Stimulated activated CD4-positive, alpha-beta T cell treated with anti-CD3 and anti-CD28 coated beads, Interleukin-2, amount 100 ng/mL, for 24 hours (primary cell): Measurements from ENCODE around the gene INS.
"Not testable (repeated sequence)": the region's sequence is repeated elsewhere in the genome, so short reads cannot be mapped to it uniquely, and the experiment has no call there.

Experiments
- DNase-seq, 2 donors: peaks; one replicate each; pipeline ENCODE4 v3.0.0-alpha.2; 2020

The INS gene

GRCh38 chr11:2180789-2181370 lies 19.9 kb upstream of the INS start:
- DNase-seq = no peak

- DNase-seq = no peak
These were observed 19.3 kb upstream of the INS start for GRCh38 chr11:2180347-2180746.

- no peak for DNase-seq
These were observed 18.5 kb upstream of the INS start for GRCh38 chr11:2179516-2179915.

GRCh38 chr11:2178906-2179494 lies 18.0 kb upstream of the INS start:
- no peak for DNase-seq

- DNase-seq = not testable (repeated sequence)
These were observed 17.2 kb upstream of the INS start for GRCh38 chr11:2178055-2178773.

GRCh38 chr11:2177076-2177475 lies 16.1 kb upstream of the INS start:
- DNase-seq = no peak

- no peak for DNase-seq
These were observed 15.4 kb upstream of the INS start for GRCh38 chr11:2176389-2176900.

GRCh38 chr11:2175659-2176058 lies 14.7 kb upstream of the INS start:
- no peak for DNase-seq

- DNase-seq = no peak
These were observed 13.4 kb upstream of the INS start for GRCh38 chr11:2174361-2174760.

- no peak for DNase-seq
These were observed 12.8 kb upstream of the INS start for GRCh38 chr11:2173761-2174160.

GRCh38 chr11:2173150-2173693 lies 12.2 kb upstream of the INS start:
- peak in 1 of 2 donors; percentile 33 for DNase-seq

GRCh38 chr11:2172676-2173075 lies 11.7 kb upstream of the INS start:
- DNase-seq = no peak

- DNase-seq = no peak
These were observed 10.6 kb upstream of the INS start, which contains the start of gene TH for GRCh38 chr11:2171591-2172003. TSS of gene TH (minus strand) at chr11:2171815. CDS start at chr11:2171786, 29 bp downstream.

GRCh38 chr11:2169626-2170570 lies 8.9 kb upstream of the INS start:
- no peak for DNase-seq

- DNase-seq = no peak
These were observed 8.0 kb upstream of the INS start for GRCh38 chr11:2169005-2169378.

GRCh38 chr11:2168286-2169004 lies 7.4 kb upstream of the INS start:
- no peak for DNase-seq

- DNase-seq = no peak
These were observed 6.4 kb upstream of the INS start for GRCh38 chr11:2167141-2168045.

GRCh38 chr11:2166091-2166851 lies 5.3 kb upstream of the INS start:
- DNase-seq = peak; percentile 57 to 70

- DNase-seq = no peak
These were observed 4.6 kb upstream of the INS start for GRCh38 chr11:2165571-2165970.
